Putamen (tissue), 1 donor: ENCODE data around the gene SEMA5A.

ENCODE experiments used
- DNase-seq: peaks from one replicate; pipeline ENCODE4 v3.0.0-alpha.2; 2016; ENCODE audit warnings: low spot score

SEMA5A gene

DNA sequence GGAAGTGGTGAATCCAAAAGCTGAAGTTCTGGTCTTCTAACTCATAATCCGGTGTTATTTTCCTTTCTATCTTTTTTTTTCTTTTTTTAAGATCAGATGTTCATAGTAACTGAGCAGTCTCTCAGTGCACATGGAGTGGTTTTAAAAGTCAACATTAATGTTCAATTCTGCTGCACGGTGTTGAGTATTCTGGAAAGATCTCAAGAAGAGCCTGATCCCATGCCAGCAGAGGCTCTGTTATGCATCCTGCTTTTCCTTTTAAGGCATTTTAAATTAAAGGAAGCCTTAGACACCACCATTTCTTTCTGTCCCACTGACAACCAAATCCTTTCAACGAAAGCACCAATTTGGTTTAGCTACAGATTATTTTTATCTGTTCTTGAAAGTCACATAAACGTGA is 33.4 kb downstream of the SEMA5A start:
- DNase-seq: no peak

DNA sequence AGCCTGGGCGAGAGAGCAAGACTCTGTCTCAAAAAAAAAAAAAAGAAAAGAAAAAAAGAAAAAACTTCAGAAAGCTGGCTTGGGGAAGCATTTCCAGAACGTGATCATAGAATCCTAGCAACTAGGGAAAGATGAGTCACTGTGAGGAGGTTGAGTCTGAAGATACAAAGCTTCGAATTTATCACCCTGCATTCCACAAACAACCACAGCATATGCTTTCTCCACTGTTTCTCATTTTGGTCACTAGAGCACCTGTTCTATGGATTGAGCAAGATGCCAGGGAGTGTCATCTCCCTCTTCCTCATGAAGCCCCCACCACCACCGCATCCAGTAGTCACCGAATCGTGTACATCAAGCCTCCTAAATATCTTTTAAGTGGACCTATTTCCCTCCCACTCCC is 37.9 kb downstream of the SEMA5A start:
- DNase-seq: no peak

DNA sequence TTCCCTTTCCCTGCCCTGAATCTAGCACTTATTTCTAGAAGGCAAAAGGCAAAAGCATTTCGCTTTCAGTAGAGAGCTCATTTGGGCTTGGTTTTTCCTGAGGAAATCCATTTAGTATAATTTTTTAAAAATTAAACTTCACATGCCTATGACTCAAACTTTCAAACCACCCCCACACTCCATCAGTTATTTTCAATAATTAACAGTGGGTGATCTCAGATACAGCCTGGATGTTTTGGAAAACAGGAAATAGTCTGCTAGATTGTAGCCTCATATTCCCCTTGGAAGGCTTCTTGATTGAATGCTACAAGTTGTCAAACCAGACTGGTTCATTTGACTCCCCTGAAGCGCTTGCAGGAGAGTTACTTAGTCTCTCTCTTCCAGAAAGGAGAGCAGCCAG is 40.6 kb downstream of the SEMA5A start:
- no peak for DNase-seq

DNA sequence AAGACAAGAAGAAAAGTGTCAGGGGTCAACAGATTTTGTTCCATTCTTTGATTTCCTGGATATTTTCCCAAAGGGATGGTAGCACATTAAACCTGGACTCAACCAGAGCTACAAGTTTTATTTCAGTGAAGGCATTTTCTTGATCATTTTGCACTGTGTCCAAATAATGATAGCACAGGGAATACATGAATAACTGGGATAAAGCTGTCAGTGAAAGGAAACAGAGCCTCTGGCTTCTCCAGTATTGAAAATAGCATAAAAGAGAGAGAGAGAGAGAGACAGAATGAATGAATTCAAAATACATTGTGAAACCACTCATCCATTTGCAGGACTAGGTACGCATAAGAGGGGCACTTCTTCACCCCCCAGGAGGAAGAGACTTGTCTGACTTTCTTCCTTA is 43.0 kb downstream of the SEMA5A start:
- DNase-seq: no peak

DNA sequence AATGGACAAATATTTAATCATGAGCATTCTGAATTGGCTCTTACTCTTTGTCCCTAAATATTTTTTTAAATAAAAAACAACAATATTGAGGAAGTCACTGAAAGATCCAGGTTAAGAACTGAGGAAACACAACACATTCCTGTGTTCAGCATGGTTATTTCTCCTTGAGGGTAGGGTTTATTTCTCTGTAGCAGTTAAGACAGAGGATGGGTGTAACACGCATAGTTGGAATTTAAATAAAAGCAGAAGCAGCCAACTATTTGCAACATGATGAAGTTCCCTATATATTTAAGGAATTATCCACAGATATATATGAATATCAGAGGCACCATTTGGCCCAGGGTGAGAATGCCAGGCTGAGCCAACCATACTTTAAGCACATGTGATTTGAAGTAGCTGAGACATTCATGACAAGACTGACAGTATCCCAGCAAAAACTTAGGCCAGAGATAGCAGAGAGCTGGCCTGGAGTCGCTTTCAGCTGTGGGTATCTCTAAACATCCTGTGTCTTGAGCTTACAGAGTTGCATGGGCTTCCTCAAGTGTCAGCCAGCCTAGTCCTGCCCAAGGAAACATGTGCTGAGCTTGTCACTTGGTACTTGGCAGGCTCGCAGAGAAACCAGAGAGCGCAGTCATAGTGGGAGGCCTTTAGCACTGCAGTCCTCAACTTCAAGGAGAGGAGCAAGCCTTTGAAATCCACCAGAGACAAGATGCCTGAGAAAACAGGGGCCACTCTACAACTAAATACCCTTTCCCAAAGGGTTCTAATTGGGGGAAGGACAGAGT is 43.6 kb downstream of the SEMA5A start:
- no peak for DNase-seq

DNA sequence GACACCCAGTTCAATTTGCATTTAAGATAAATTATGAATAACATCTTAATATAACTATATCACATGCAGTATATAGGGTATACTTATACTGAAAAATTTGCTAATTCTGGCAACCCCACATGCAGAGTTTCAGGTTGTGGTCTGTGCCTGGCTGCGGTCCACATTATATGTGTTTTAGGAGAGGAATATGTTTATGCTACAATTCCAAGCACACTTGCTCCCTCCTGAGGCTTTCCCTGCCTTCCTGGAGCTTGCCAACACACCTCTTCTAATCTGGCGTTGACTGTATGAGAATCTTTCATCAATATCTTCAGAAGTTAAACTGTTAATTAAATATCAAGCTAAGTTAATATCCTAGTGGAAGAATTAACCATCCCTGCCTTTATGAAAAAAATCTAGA is 45.2 kb downstream of the SEMA5A start:
- DNase-seq: no peak

DNA sequence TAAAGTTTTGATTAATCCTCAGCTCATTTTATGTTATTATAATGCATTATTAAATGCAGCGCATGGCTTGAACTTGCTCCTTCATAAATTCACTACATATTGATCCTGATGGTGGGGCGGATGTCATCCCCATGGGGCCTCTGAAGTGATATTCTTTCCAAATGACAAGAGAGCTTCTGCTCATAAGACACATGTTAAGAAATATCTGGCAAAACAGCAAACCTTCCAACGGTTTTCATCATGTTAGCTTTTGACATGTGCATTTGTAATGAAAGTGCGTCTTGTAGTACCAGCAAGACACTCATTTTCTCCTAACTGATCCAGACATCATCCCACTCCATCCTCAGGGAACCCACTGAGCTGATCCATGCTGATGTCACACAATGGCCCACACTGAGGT is 45.7 kb downstream of the SEMA5A start:
- no peak for DNase-seq

DNA sequence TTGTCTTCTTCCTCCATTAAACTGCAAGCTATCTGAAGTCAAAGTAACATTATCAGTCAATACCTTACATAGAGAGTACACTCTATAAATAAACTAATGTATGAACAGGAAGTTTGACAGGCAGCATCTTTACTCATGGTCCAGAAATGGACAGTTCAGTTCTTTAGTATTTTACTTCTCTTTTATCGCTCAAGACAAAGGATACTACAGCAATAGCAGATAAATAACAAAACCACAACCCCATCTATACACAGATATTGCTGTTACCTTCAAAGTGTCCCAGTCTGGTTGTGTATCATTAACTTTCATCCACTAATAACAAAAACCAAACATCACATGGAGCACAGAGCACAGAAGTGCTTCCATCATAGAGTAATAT is 46.4 kb downstream of the SEMA5A start:
- DNase-seq: no peak

DNA sequence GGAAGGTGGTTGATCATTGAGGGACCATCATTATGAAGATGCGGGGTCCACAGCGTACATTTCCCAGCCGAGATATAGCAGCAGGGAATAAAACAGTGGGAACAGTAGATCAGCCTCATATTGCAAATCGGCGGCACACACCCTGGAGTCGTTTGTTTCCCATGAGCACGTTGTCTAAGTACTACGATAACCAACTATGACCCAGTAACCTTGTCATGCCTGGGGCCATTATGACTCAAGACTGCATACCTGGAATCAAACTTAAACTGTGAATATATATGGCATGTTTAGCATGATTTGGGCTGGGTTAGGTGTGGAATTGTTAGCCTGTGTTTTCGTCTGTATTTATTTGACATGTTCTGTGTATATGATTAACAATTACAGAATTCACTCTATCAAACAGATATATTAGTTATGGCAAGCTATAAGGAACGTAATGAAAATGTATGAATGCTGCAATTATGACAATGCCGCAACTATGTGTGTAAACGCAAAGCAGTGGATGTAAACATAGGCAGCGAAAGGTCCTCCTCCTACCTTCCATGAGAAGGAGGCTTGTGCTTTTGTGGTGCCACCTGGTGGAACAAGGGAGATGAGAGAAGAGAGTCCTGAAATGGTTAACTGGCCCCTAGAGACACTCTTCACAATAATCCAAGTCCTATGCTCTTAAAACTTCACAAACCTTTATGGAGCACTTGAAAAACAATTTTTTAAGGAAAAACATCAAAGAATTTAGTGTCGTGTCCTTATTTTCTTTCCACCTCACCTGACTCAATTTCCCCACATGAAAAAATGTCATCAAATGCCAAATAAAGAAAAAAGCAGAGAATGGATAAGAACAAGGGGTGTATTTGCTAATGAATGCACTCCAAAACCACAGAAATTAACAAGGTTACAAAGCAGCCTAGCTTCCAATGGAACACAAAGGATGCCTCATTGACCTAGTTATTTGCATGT is 47.1 kb downstream of the SEMA5A start:
- DNase-seq: no peak

DNA sequence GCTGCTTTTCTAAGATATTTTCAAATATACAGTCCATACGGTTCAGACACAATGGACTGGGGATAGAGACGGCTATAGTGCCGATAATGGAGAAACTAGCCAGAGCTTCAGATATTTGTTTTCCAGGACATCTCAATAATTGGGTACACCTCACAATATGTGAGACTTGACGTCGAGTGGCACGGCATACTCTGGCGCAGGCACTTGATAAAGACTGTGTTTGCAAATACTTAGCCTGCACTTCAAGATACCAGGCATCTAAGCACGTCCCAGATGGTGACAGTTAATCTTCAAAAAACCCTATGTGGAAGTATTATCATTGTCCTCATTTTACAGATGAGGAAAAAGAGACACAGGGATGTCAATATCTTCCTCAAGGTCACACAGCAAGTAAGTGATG is 48.5 kb downstream of the SEMA5A start:
- DNase-seq: no peak

DNA sequence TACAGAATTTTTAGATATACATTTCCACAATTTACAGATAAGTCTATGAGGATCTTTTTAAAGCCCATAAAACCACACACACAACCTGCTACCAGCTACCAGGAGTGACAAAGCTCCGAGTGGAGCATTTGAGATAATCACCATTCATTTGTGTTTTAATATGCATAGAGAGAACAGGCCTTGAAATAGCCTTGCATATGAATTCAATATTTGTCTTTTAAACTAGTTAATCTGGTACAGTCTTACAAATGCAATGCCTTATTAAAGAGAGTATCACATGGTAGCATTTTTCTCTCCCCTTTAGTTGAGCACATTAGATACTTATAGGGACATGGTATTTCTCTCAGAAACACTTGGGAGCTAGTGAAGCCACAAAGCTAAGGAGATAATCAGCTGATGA is 49.1 kb downstream of the SEMA5A start:
- no peak for DNase-seq

DNA sequence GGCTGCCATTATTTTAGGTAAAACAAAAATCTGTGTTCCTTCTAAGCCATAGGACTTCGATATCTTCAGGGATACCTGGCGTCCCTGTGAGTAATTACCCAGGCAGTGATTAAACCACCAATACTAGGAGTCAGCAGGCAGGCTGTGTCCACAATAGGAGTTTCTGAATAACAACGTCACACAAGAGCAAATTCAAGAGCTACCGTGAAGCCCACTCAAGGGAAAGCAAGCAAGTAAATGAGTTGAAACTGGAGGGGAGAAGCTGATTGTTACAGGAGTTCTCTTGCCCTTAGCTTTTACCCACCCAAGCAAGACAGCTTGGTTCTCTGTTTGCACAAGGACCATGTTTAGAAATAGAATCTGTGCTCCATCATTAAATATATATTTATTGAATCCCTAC is 50.8 kb downstream of the SEMA5A start:
- no peak for DNase-seq

DNA sequence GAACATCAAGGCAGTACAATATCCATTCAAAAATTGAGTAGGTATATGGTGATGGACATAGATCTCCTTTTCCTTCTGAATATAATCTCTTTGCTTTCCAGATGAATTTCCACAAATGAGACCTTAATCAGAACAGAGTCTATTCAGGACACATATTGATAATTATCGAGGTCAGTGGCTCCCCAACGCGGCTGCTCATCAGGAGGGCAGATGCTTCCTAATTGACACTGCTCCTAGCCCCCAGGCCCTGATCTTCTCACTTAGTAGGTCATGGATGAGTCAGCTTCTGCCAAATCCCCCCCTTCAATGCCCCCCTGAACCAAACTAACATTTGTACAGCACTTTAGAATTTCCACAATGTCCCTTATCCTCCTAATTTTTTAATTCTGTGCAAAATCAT is 51.6 kb downstream of the SEMA5A start:
- DNase-seq: no peak

DNA sequence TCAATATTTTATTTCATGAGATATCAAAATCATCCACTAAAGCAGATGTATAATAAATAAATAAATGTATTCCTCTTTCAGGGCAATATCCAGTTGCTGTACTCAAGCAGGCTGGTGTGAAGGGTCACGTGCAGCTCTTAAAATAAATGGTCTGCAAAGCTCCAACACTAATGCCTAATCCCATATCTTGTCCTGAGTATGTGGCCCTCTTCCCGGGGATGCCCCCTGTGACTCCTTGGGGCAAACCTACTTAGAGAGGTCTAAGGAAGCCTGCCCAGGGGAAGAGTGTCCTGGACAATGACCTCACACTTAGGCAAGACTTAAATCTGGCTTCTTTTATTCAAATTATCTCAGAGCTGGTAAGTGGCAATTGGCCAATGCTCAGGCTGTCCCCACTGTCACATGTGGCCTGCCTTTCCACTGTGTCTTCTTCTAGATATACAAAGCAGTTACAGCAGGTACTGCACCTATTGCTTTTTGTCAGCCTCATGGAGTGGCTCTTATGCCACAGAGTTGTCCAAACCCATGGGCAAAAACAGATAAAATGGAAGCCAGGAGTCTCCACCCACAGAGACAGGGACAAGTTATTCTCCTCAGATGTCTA is 55.3 kb downstream of the SEMA5A start:
- no peak for DNase-seq

DNA sequence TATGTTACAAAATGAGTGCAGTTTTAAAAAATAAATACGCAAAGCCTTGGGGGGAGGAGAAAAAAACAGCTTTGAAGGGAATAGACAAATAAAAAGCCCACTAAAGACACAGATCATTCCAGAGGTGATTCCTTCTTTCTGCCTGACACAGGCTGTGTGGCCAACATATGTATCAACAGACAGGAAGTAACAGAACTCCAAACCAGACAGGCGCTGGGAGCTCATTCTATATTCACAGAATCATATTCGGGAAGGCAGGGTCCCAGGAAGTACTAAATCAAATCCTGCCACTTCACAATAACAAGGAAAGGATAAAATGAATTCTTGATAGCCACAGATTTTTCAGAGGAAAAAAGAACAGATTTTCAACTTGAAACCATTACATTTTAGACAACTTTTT is 62.1 kb downstream of the SEMA5A start:
- no peak for DNase-seq

DNA sequence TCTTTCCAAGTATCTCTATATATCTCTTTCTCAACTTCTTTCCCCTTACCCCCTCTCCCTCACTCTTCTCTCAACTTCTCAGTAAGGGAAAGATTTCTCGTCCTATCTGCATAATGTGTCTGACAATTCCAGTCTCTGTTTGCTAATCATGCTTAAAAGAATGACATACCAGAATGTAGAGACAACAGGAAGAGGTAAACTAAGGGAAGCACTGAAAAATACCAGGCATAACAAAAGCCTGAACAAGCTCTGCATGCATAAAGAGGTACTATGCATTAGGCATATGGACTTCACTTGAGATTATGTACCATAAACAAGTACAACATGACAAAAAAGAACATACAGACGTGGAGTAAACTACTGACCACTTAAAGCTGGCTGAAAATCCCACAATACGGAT is 62.6 kb downstream of the SEMA5A start:
- no peak for DNase-seq

DNA sequence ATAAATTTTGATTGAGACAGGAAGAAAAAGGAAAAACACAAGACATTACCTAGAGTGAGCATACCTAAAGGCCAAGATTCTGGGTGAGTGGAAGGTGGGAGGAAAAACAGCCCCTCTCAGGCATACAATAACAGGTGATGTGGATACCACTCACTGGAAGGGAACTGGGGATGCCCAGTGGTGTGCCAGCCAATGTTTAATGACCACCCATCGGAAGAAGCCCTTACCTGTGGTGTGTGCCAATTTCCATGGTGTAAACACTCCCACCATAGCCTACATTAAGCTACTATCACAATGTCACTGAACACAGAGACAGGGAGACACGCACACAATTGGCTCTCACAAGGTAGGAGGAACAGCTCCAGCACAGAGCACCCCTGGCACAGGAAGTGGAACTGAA is 63.5 kb downstream of the SEMA5A start:
- no peak for DNase-seq

DNA sequence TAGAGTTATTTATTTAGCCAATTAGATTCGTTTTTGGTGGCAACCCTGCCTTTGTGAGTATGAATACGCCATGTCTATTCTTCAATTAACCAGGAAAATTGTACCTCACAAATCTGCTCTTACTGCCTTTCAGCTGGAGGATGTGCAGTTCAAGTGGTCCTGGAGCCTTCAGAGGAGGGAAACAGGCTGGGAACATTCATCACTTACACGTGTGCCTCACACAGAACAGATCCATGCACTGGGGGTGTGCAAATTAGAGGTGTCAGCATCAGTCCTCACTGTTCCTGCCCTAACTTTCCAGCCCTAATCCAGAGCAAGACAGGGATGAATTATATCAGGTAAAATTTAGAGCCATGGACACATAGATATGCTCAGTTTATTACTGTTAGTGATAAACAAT is 65.4 kb downstream of the SEMA5A start:
- DNase-seq: no peak

DNA sequence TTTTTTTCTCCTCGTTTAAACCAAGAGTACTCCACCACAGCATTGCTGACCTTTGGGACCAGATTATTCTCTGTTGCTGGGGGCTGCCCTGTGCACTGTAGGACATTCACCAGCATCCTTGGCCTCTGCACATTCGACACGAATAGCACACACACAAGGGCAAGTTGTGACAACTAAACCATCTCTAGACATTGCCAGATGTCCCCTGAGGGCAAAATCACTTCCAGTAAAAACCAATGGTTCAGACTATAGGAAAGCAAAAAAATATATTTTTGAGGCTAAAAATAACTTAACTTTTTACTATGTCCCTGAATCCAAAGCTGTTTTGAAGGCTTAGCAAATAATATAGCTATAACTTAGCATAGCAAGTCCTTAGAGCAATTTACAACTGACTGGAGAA is 65.9 kb downstream of the SEMA5A start:
- no peak for DNase-seq

DNA sequence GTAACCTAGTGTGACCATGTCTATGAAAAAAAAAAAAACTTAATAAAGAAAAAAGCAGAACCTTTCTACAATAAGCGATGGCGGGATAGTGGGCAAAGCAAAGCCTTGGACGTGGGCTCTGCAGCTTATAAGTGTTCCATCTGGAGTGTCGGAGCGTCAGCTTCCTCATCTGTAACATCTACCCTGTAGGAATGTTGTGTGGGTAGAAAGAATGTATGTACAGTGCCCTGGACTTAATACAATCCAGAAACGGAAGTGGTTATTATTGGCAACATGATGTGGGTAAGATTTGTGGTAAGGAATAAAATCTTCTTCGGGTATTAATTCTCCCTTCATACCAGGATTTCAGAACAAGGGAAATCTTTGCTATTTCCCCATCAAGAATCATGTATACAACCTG is 66.5 kb downstream of the SEMA5A start:
- DNase-seq: no peak

DNA sequence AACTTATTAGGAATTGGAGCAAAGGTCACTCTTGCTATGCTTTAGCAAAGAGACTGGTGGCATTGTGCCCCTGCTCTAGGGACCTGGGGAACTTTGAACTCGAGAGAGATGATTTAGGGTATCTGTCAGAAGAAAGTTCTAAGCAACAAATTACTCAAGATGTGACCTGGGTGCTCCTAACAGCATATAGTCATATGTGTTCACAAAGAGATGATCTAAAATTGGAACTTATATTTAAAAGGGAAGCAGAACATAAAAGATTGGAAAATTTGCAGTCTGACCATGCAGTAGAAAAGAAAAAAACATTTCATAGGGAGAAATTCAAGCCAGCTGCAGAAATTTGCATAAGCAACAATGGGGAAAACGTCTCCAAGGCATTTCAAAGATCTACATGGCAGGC is 68.3 kb downstream of the SEMA5A start:
- DNase-seq: no peak

DNA sequence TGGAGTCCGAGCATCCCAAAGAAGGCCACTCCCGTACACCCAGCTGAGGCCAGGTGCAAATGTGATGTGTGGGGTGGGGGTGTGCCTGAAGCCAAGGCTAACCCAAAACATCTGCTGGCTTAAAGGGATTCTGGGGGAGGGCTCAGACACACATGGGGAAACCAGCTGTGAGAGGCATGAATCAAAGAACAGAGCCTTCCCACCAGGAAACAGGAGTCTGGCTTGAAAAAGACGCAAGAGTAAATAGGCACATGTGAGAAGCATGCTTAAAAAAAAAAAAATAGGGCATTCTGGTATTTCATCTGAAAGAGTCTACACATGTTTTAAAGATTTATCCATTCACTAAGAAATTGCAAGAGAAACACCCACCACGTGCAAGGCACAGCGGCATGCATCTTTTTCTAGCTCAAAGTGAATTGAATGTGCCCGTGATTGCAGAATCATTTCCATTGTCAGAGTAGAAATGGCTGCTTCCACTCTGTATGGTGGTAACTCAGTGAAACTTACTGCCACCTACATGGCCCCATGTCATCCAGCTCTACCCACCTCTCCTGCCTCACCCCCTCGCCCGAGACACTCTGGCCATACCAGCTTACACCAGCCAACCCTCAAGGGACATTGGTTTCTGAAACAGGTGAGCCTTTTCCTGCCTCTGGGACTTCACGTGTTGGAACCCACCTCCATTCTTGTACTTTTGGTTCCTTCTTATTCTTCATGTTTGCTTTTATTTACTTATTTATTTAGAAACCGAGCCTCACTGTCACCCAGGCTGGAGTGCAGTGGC is 71.5 kb downstream of the SEMA5A start:
- DNase-seq: no peak
